GM21390 (cell line): ENCODE measurements around the gene PPP1R2B.
A peak's percentile ranks its signal among the peaks of the same experiment; 100 is the strongest.
"Not testable (repeated sequence)": the region's sequence is repeated elsewhere in the genome, so short reads cannot be mapped to it uniquely, and the experiment has no call there.

Experiments used
- ATAC-seq: cut with Tn5 transposase; IDR thresholded peaks from one replicate; pipeline ENCODE4 v1.9.1; 2021; ENCODE audit not compliant: unreplicated experiment

PPP1R2B gene

GRCh38 chr5:156850206-156850751 is at the start of gene PPP1R2B:
PPP1R2B (plus strand) TSS chr5:156850295; CDS start chr5:156850563, 268 bp downstream.
- ATAC-seq: no peak

- no peak for ATAC-seq
Observed at GRCh38 chr5:156800929-156801328, 49.2 kb upstream of the PPP1R2B start.

- ATAC-seq: no peak
Observed at GRCh38 chr5:156802501-156802900, 47.6 kb upstream of the PPP1R2B start.

- no peak for ATAC-seq
Observed at GRCh38 chr5:156803404-156803803, 46.7 kb upstream of the PPP1R2B start.

- ATAC-seq: no peak
Observed at GRCh38 chr5:156812959-156813358, 37.1 kb upstream of the PPP1R2B start.

- ATAC-seq: peak; percentile 75
Observed at GRCh38 chr5:156815988-156816599, 34.0 kb upstream of the PPP1R2B start.

GRCh38 chr5:156819537-156819936 is 30.6 kb upstream of the PPP1R2B start:
- ATAC-seq: no peak

GRCh38 chr5:156819967-156820581 is 30.0 kb upstream of the PPP1R2B start:
- no peak for ATAC-seq

GRCh38 chr5:156824241-156824640 is 25.9 kb upstream of the PPP1R2B start:
- ATAC-seq: no peak

- ATAC-seq: no peak
Observed at GRCh38 chr5:156824800-156825199, 25.3 kb upstream of the PPP1R2B start.

GRCh38 chr5:156825688-156826087 is 24.4 kb upstream of the PPP1R2B start:
- ATAC-seq: peak; percentile 22

GRCh38 chr5:156826150-156826549 is 23.9 kb upstream of the PPP1R2B start:
- ATAC-seq: peak; percentile 84

- ATAC-seq: no peak
Observed at GRCh38 chr5:156834916-156835315, 15.2 kb upstream of the PPP1R2B start.

GRCh38 chr5:156835905-156836304 is 14.2 kb upstream of the PPP1R2B start:
- peak; percentile 75 for ATAC-seq

- ATAC-seq: no peak
Observed at GRCh38 chr5:156836846-156837245, 13.2 kb upstream of the PPP1R2B start.

GRCh38 chr5:156838961-156839360 is 11.1 kb upstream of the PPP1R2B start:
- ATAC-seq: no peak

GRCh38 chr5:156841737-156842136 is 8.4 kb upstream of the PPP1R2B start:
- no peak for ATAC-seq

GRCh38 chr5:156846914-156847313 is 3.2 kb upstream of the PPP1R2B start:
- no peak for ATAC-seq

GRCh38 chr5:156848447-156848846 is 1.6 kb upstream of the PPP1R2B start:
- not testable (repeated sequence) for ATAC-seq

- no peak for ATAC-seq
Observed at GRCh38 chr5:156851880-156852279, 1.8 kb downstream of the PPP1R2B start.

- ATAC-seq: not testable (repeated sequence)
Observed at GRCh38 chr5:156853055-156853454, 3.0 kb downstream of the PPP1R2B start.

GRCh38 chr5:156865427-156865826 is 15.3 kb downstream of the PPP1R2B start:
- no peak for ATAC-seq

GRCh38 chr5:156870498-156870839 is 20.4 kb downstream of the PPP1R2B start:
- no peak for ATAC-seq
